Glutamatergic neuron (in vitro differentiated cells): ENCODE data around the gene ANKRD30A. TPM values are rescaled to one million over a fixed set of nuclear protein-coding genes. Genes with fewer than 3 reads are reported as not detected.

Source experiments
- DNase-seq: peaks from one replicate; pipeline ENCODE4 v3.0.0; 2022
- H3K27ac Mint-ChIP-seq: one replicate; pipeline ENCODE4 v1.8.0; 2020; ENCODE audit warnings: mild to moderate bottlenecking, mixed read lengths, inconsistent platforms; ENCODE audit not compliant: unreplicated experiment
- H3K27me3 Mint-ChIP-seq: one replicate; pipeline ENCODE4 v1.8.0; 2020; ENCODE audit warnings: mild to moderate bottlenecking, moderate library complexity, mixed read lengths, inconsistent platforms; ENCODE audit not compliant: unreplicated experiment
- H3K36me3 Mint-ChIP-seq: one replicate; pipeline ENCODE4 v1.8.0; 2020; ENCODE audit warnings: mild to moderate bottlenecking, mixed read lengths, inconsistent platforms; ENCODE audit not compliant: unreplicated experiment
- H3K4me1 Mint-ChIP-seq: one replicate; pipeline ENCODE4 v1.8.0; 2020; ENCODE audit warnings: mild to moderate bottlenecking, low read depth, mixed read lengths, inconsistent platforms; ENCODE audit not compliant: unreplicated experiment
- H3K4me3 Mint-ChIP-seq: one replicate; pipeline ENCODE4 v1.8.0; 2020; ENCODE audit warnings: mild to moderate bottlenecking, mixed read lengths, inconsistent platforms; ENCODE audit not compliant: unreplicated experiment
- H3K9me3 Mint-ChIP-seq: one replicate; pipeline ENCODE4 v1.8.0; 2020; ENCODE audit warnings: mild to moderate bottlenecking, moderate library complexity, mixed read lengths, inconsistent platforms; ENCODE audit not compliant: unreplicated experiment
- CTCF ChIP-seq: fragments of 200-600 bp; sonication (generic); IDR thresholded peaks from one replicate; pipeline ENCODE4 v1.5.0; 2021; ENCODE audit not compliant: partially characterized antibody, unreplicated experiment
- total RNA-seq: library from RNA; stranded (reverse); fragmentation: NEBNext Ultra II Directional; extraction: Animal tissue kit (Norgen Biotek cat#: 25700); gene quantifications from one replicate; pipeline ENCODE4 v1.2.1, GENCODE V29; 2021; ENCODE audit not compliant: unreplicated experiment

Gene ANKRD30A
- total RNA-seq, 1 donor from 2014 or later: not detected

GRCh38 chr10:37301271-37301670, 175.9 kb downstream of the ANKRD30A start:
- Mint-ChIP-seq H3K4me3 (no peak overlapping the region), H3K4me1 (no peaks in the 10 kb centered on the region), H3K27ac (no peak overlapping the region), H3K36me3 (no peaks in the 10 kb centered on the region), H3K9me3 (peaks cover 14% of the 10 kb centered on the region), H3K27me3 (peaks cover 2% of the 10 kb centered on the region)
- no peak for TF ChIP-seq CTCF
- DNase-seq: no peak

DNA sequence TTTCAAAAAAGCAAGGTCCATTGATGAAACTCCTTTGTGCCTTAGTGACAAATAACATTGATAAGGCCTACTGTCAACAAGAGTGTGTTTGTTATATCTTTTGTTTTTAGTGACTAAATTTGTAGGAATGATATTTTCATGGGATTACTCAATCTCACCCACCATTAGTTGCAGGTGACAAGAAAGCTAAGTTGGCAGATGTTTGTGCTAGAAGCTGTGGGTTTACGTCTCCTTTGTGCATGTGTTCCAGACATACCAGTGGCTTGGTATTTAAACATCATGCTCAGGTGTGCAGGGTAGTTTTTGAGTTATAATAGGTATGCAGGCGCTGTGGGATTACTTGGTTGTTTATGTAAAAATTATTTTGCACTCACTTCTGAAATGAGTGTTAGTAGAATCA, 178.6 kb downstream of the ANKRD30A start:
- Mint-ChIP-seq H3K4me1 (no peaks in the 10 kb centered on the region), H3K27me3 (peaks cover 2% of the 10 kb centered on the region), H3K36me3 (no peaks in the 10 kb centered on the region), H3K9me3 (peaks cover 9% of the 10 kb centered on the region), H3K4me3 (no peak overlapping the region), H3K27ac (no peak overlapping the region)
- TF ChIP-seq CTCF: no peak
- no peak for DNase-seq

DNA sequence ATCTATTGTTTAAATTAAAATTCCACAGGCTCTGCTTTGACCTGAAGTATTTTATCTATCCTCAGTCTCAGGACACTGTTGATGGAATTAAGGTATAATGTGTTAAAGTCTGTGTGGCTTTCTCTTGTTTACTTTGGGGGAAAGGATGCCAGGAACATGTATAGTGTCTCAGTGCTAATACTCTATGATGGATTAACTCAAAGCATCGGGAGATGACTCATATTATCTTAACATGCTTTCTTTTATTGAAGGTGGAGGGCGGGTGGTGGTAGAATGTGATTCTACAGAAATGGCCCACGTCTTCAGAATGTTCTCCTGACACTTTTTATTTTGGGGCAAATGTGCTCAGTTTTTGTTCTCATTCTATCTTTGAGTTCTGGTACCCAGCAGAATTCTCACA, 189.0 kb downstream of the ANKRD30A start:
- no peak overlapping the region for H3K27ac Mint-ChIP-seq
- no peaks in the 10 kb centered on the region for H3K27me3 Mint-ChIP-seq
- peaks cover 2% of the 10 kb centered on the region for H3K9me3 Mint-ChIP-seq
- peaks cover 7% of the 10 kb centered on the region for H3K36me3 Mint-ChIP-seq
- DNase-seq: no peak
- no peak overlapping the region for H3K4me3 Mint-ChIP-seq
- no peak for TF ChIP-seq CTCF
- no peaks in the 10 kb centered on the region for H3K4me1 Mint-ChIP-seq

DNA sequence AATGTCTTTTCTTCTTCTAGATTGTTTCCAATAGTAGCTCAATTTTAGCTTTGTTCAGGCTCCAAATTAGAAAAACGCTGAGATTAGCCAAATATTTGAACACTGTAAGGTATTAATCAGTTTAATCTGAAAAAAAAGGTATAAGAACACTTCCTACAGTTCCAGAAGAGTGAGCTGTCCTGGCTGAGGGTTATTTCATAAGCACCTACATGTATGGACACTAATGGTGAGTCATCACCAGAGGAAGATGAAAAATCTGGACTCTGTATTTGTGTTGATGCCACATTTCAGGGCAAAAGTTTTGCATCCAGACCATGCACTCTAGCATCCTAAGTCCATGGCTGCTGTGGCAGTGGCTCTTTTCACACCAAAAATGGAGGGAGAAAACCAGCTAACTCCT, 189.5 kb downstream of the ANKRD30A start:
- H3K36me3 Mint-ChIP-seq: peaks cover 7% of the 10 kb centered on the region
- TF ChIP-seq CTCF: no peak
- H3K27ac Mint-ChIP-seq: no peak overlapping the region
- H3K4me3 Mint-ChIP-seq: no peak overlapping the region
- H3K4me1 Mint-ChIP-seq: no peaks in the 10 kb centered on the region
- H3K9me3 Mint-ChIP-seq: peaks cover 2% of the 10 kb centered on the region
- DNase-seq: no peak
- no peaks in the 10 kb centered on the region for H3K27me3 Mint-ChIP-seq

DNA sequence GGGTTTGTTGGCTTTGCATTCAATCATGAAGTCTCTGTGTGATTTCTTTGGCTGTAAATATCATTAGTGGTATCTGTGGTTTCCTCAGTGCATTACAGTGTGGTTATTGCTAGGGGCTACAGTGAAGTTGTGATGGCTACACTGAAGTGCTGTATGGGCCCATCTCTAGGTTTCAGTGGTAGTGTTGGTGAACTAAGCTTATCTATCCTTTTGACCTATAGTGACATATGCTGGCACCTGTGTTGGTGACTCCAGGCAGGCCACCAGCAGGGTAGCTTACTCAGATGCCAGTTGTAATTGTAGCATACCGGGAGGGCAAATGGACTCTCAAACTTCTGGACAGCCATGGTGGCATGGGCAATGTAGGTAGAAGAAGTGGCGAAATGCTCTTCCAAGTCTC, 219.0 kb downstream of the ANKRD30A start:
- Mint-ChIP-seq H3K27me3 (peaks cover 3% of the 10 kb centered on the region), H3K4me1 (no peaks in the 10 kb centered on the region), H3K4me3 (no peak overlapping the region), H3K36me3 (no peaks in the 10 kb centered on the region), H3K27ac (no peak overlapping the region), H3K9me3 (peaks cover 6% of the 10 kb centered on the region)
- DNase-seq: no peak
- no peak for TF ChIP-seq CTCF
